Gastrocnemius medialis (tissue), 4 donors: Measurements from ENCODE around the gene MRPL20. TPM values are rescaled to one million over a fixed set of nuclear protein-coding genes. Genes with fewer than 3 reads are reported as not detected.

Source experiments
- ATAC-seq, 2 donors: fragments of 150-250 bp; one replicate each; pipeline ENCODE4 v1.9.1; 2016
- DNase-seq, 2 donors: peaks; one replicate each; pipeline ENCODE4 v3.0.0-alpha.2; 2019
- H3K27ac ChIP-seq, 4 donors: fragments of 200-600 bp; sonication (generic); 1 replicate in 1 of 4; 2 replicates in 3 of 4; pipeline ENCODE4 v1.5.1; 2016 to 2018; ENCODE audit warnings: mild to moderate bottlenecking in 2 of 4, moderate library complexity in 1 of 4
- H3K27me3 ChIP-seq, 3 donors: fragments of 200-600 bp; sonication (generic) in 2 of 3; 1 replicate in 1 of 3; 2 replicates in 2 of 3; pipeline versions ENCODE4 v1.5.1 to v1.6.0; 2016 to 2019; ENCODE audit warnings: mild to moderate bottlenecking in 1 of 3, moderate library complexity in 1 of 3
- H3K36me3 ChIP-seq, 2 donors: fragments of 200-600 bp; sonication (generic) in 1 of 2; one replicate each; pipeline ENCODE4 v1.5.1; 2017 to 2018
- H3K4me1 ChIP-seq, 2 donors: fragments of 200-600 bp; sonication (generic) in 1 of 2; one replicate each; pipeline ENCODE4 v1.5.1; 2016 to 2017; ENCODE audit warnings: mild to moderate bottlenecking in 2 of 2
- H3K4me3 ChIP-seq, 4 donors: fragments of 200-600 bp; sonication (generic) in 3 of 4; 1 replicate in 1 of 4; 2 replicates in 3 of 4; pipeline ENCODE4 v1.5.1; 2016 to 2019; ENCODE audit warnings: mild to moderate bottlenecking in 2 of 4
- H3K9me3 ChIP-seq, 3 donors: fragments of 200-600 bp; sonication (generic) in 2 of 3; 1 replicate in 1 of 3; 2 replicates in 2 of 3; pipeline ENCODE4 v1.5.1; 2016 to 2019
- CTCF ChIP-seq, 5 experiments: fragments of 450-650 bp in 3 of 5; fragments of 200-600 bp in 2 of 5; sonication (generic) in 2 of 5; IDR thresholded peaks in 4 of 5; conservative IDR thresholded peaks in 1 of 5; 1 replicate in 4 of 5; 2 replicates in 1 of 5; pipeline ENCODE4 v1.5.1; 2016 to 2019; ENCODE audit warnings: antibody characterized with exemption in 5 of 5, mild to moderate bottlenecking in 3 of 5, moderate library complexity in 3 of 5
- POLR2A ChIP-seq, 2 donors: fragments of 450-650 bp; IDR thresholded peaks; one replicate each; pipeline ENCODE4 v1.6.1; 2017; ENCODE audit warnings: antibody characterized with exemption in 2 of 2, mild to moderate bottlenecking in 2 of 2, moderate library complexity in 2 of 2
- in situ Hi-C, 4 donors: fragments of 200-750 bp; cut with MboI; loops; one replicate each; pipeline versions ENCODE4 v1.15.0 to v1.8.0; 2017; ENCODE audit warnings: low sequenced_read_pairs in 4 of 4
- intact Hi-C: fragments of 100-400 bp; cut with DNase I; formaldehyde crosslinking; loops from one replicate; pipeline ENCODE4 v1.15.1; 2023; ENCODE audit warnings: low total_unique reads
- total RNA-seq, 4 donors: library from RNA; depleted of rRNA; stranded (reverse); fragments of >200 nt; gene quantifications; one replicate each; pipeline versions ENCODE4 v1.1.0 to v1.2.3, GENCODE V29; 2016

The MRPL20 gene
- total RNA-seq, 4 donors from 2014 or later = 167 to 260 (median 203) TPM

- in situ Hi-C loops (no loop called here), intact Hi-C loops (no loop called here)
- Histone ChIP-seq H3K27me3 (peaks cover 3 to 11% (median 10%) of the 10 kb centered on the region in 3 donors), H3K9me3 (no peaks in the 10 kb centered on the region), H3K27ac (no peak overlapping the region), H3K4me1 (peaks cover 2 to 7% of the 10 kb centered on the region in 2 donors), H3K4me3 (no peak overlapping the region), H3K36me3 (no peaks in the 10 kb centered on the region)
- ATAC-seq = no peak
- no peak for TF ChIP-seq POLR2A (IDR thresholded peaks at IDR 0.05)
- no peak for DNase-seq
Observed at GRCh38 chr1:1365875-1366698, 41.0 kb downstream of the MRPL20 start.

GRCh38 chr1:1364266-1364665, 42.8 kb downstream of the MRPL20 start:
- no peaks in the 10 kb centered on the region for H3K9me3 ChIP-seq
- TF ChIP-seq CTCF (IDR thresholded peaks at IDR 0.05 in 4 of 5, conservative IDR thresholded peaks at IDR 0.05 in 1 of 5) = no peak
- no peak for TF ChIP-seq POLR2A (IDR thresholded peaks at IDR 0.05)
- H3K4me3 ChIP-seq = no peak overlapping the region
- H3K27ac ChIP-seq = no peak overlapping the region
- H3K27me3 ChIP-seq = peaks cover 14 to 24% (median 18%) of the 10 kb centered on the region in 3 donors
- ATAC-seq (no peak), DNase-seq (no peak)
- H3K36me3 ChIP-seq = no peaks in the 10 kb centered on the region
- intact Hi-C loops = no loop called here
- H3K4me1 ChIP-seq = peaks cover 9 to 20% of the 10 kb centered on the region in 2 donors
- in situ Hi-C loops = no loop called here

GRCh38 chr1:1361982-1362423, 45.1 kb downstream of the MRPL20 start:
- intact Hi-C loops (no loop called here), in situ Hi-C loops (no loop called here)
- Histone ChIP-seq H3K27ac (peak overlapping the region; percentile 0 to 80 (median 59)), H3K9me3 (no peaks in the 10 kb centered on the region), H3K4me3 (no peak overlapping the region), H3K27me3 (peaks cover 26 to 37% (median 29%) of the 10 kb centered on the region in 3 donors), H3K36me3 (no peaks in the 10 kb centered on the region), H3K4me1 (peaks cover 9 to 25% of the 10 kb centered on the region in 2 donors)
- TF ChIP-seq POLR2A (IDR thresholded peaks at IDR 0.05) (no peak), CTCF (IDR thresholded peaks at IDR 0.05 in 4 of 5, conservative IDR thresholded peaks at IDR 0.05 in 1 of 5) (no peak)
- DNase-seq (peak in 1 of 2 donors; percentile 61), ATAC-seq (peak in 1 of 2 donors; percentile 35)

- H3K4me3 ChIP-seq = no peak overlapping the region
- no peak for ATAC-seq
- no peak for TF ChIP-seq POLR2A (IDR thresholded peaks at IDR 0.05)
- no peak for TF ChIP-seq CTCF (IDR thresholded peaks at IDR 0.05 in 4 of 5, conservative IDR thresholded peaks at IDR 0.05 in 1 of 5)
- no peaks in the 10 kb centered on the region for H3K9me3 ChIP-seq
- in situ Hi-C loops = no loop called here
- no peak for DNase-seq
- peaks cover 9 to 31% of the 10 kb centered on the region in 2 donors for H3K4me1 ChIP-seq
- H3K36me3 ChIP-seq = no peaks in the 10 kb centered on the region
- peaks cover 29 to 42% (median 31%) of the 10 kb centered on the region in 3 donors for H3K27me3 ChIP-seq
- intact Hi-C loops = no loop called here
- H3K27ac ChIP-seq = peak overlapping the region; percentile 28 to 80 (median 59)
Observed at GRCh38 chr1:1361233-1361981, 45.7 kb downstream of the MRPL20 start.
